Activated naive CD4-positive, alpha-beta T cell treated with anti-CD3 and anti-CD28 coated beads, Interleukin-2, amount 10 ng/mL, durations not matched to agents 7 days and 5 days (primary cell): ENCODE measurements around the gene ACAD9.
"Not testable (repeated sequence)": the region's sequence is repeated elsewhere in the genome, so short reads cannot be mapped to it uniquely, and the experiment has no call there.

Source experiments
- CTCF ChIA-PET: fragments of 350-600 bp; sonication (Branson Sonifier 250); formaldehyde crosslinking; loops from one replicate; lab custom pipeline; 2021; ENCODE audit warnings: antibody characterized with exemption; lab: Charles Lee
- DNase-seq: peaks from one replicate; pipeline ENCODE4 v3.0.0-alpha.2; 2020
- H3K27ac Mint-ChIP-seq: one replicate; pipeline ENCODE4 v1.8.0; 2021; ENCODE audit warnings: mild to moderate bottlenecking, moderate library complexity, mixed read lengths
- H3K27me3 Mint-ChIP-seq: one replicate; pipeline ENCODE4 v1.8.0; 2021; ENCODE audit warnings: mild to moderate bottlenecking, mixed read lengths
- H3K36me3 Mint-ChIP-seq: one replicate; pipeline ENCODE4 v1.8.0; 2021; ENCODE audit warnings: mixed read lengths
- H3K4me1 Mint-ChIP-seq: one replicate; pipeline ENCODE4 v1.8.0; 2021; ENCODE audit warnings: mixed read lengths
- H3K4me3 Mint-ChIP-seq: one replicate; pipeline ENCODE4 v1.8.0; 2021; ENCODE audit warnings: mild to moderate bottlenecking, moderate library complexity, mixed read lengths
- H3K9me3 Mint-ChIP-seq: one replicate; pipeline ENCODE4 v1.8.0; 2021; ENCODE audit warnings: mixed read lengths

The ACAD9 gene

GRCh38 chr3:128870347-128870746, 9.1 kb upstream of the ACAD9 start:
- Mint-ChIP-seq H3K9me3 (no peaks in the 10 kb centered on the region), H3K36me3 (no peaks in the 10 kb centered on the region), H3K27me3 (peaks cover 5% of the 10 kb centered on the region), H3K27ac (no peak overlapping the region), H3K4me1 (peaks cover under 1% of the 10 kb centered on the region), H3K4me3 (no peak overlapping the region)
- CTCF ChIA-PET: no interaction called here
- DNase-seq: no peak

- no peak for DNase-seq
- Mint-ChIP-seq H3K36me3 (no peaks in the 10 kb centered on the region), H3K27me3 (peaks cover 9% of the 10 kb centered on the region), H3K9me3 (no peaks in the 10 kb centered on the region), H3K4me3 (no peak overlapping the region), H3K4me1 (peaks cover 9% of the 10 kb centered on the region), H3K27ac (no peak overlapping the region)
- CTCF ChIA-PET: interaction anchor here (1.0 kb wide), 1 partner anchor 255 kb away, joined by 3 read pairs; no protein-coding TSS in a partner anchor
These were observed 7.1 kb upstream of the ACAD9 start for GRCh38 chr3:128872282-128872681.

- CTCF ChIA-PET: interaction anchor here (0.6 to 1.0 kb wide), 2 partner anchors 50 to 382 kb away, joined by 3 read pairs; no protein-coding TSS in a partner anchor
- H3K4me1 Mint-ChIP-seq: peaks cover 14% of the 10 kb centered on the region
- no peak overlapping the region for H3K4me3 Mint-ChIP-seq
- no peak overlapping the region for H3K27ac Mint-ChIP-seq
- no peak for DNase-seq
- H3K27me3 Mint-ChIP-seq: peaks cover 9% of the 10 kb centered on the region
- no peaks in the 10 kb centered on the region for H3K9me3 Mint-ChIP-seq
- H3K36me3 Mint-ChIP-seq: peaks cover 2% of the 10 kb centered on the region
These were observed 6.7 kb upstream of the ACAD9 start for GRCh38 chr3:128872744-128873143.

GRCh38 chr3:128873244-128874022, 6.0 kb upstream of the ACAD9 start:
- no peaks in the 10 kb centered on the region for H3K9me3 Mint-ChIP-seq
- H3K4me1 Mint-ChIP-seq: peaks cover 21% of the 10 kb centered on the region
- H3K27me3 Mint-ChIP-seq: peaks cover 9% of the 10 kb centered on the region
- CTCF ChIA-PET: interaction anchor here (0.6 to 1.0 kb wide), 2 partner anchors 49 to 381 kb away, joined by 3 read pairs; no protein-coding TSS in a partner anchor
- H3K27ac Mint-ChIP-seq: no peak overlapping the region
- H3K36me3 Mint-ChIP-seq: peaks cover 5% of the 10 kb centered on the region
- H3K4me3 Mint-ChIP-seq: no peak overlapping the region
- no peak for DNase-seq

GRCh38 chr3:128874481-128875180, 4.8 kb upstream of the ACAD9 start:
- peaks cover 26% of the 10 kb centered on the region for H3K4me1 Mint-ChIP-seq
- peaks cover 5% of the 10 kb centered on the region for H3K36me3 Mint-ChIP-seq
- peaks cover 13% of the 10 kb centered on the region for H3K27me3 Mint-ChIP-seq
- no peak overlapping the region for H3K4me3 Mint-ChIP-seq
- CTCF ChIA-PET: interaction anchor here (0.8 to 5.0 kb wide), 14 partner anchors 10 to 371 kb away, joined by 3 to 32 read pairs (median 5); no protein-coding TSS in a partner anchor
- DNase-seq: no peak
- no peaks in the 10 kb centered on the region for H3K9me3 Mint-ChIP-seq
- no peak overlapping the region for H3K27ac Mint-ChIP-seq

GRCh38 chr3:128875556-128876120, 3.8 kb upstream of the ACAD9 start:
- H3K27me3 Mint-ChIP-seq: peaks cover 13% of the 10 kb centered on the region
- CTCF ChIA-PET: interaction anchor here (0.6 to 5.0 kb wide), 21 partner anchors 9 to 370 kb away, joined by 3 to 32 read pairs (median 4); no protein-coding TSS in a partner anchor
- peak; percentile 81 for DNase-seq
- H3K4me3 Mint-ChIP-seq: no peak overlapping the region
- H3K27ac Mint-ChIP-seq: no peak overlapping the region
- no peaks in the 10 kb centered on the region for H3K9me3 Mint-ChIP-seq
- peaks cover 5% of the 10 kb centered on the region for H3K36me3 Mint-ChIP-seq
- H3K4me1 Mint-ChIP-seq: peaks cover 35% of the 10 kb centered on the region

GRCh38 chr3:128878011-128878457, 1.4 kb upstream of the ACAD9 start:
- no peak for DNase-seq
- peaks cover 17% of the 10 kb centered on the region for H3K36me3 Mint-ChIP-seq
- H3K27ac Mint-ChIP-seq: peak overlapping the region; percentile 88
- H3K4me1 Mint-ChIP-seq: peaks cover 57% of the 10 kb centered on the region
- peak overlapping the region; percentile 86 for H3K4me3 Mint-ChIP-seq
- no peaks in the 10 kb centered on the region for H3K9me3 Mint-ChIP-seq
- CTCF ChIA-PET: interaction anchor here (1.0 to 5.0 kb wide), 8 partner anchors 15 to 260 kb away, joined by 3 to 32 read pairs (median 5); no protein-coding TSS in a partner anchor
- peaks cover 13% of the 10 kb centered on the region for H3K27me3 Mint-ChIP-seq

GRCh38 chr3:128878556-128879124, 780 bp upstream of the ACAD9 start:
- Mint-ChIP-seq H3K36me3 (peaks cover 18% of the 10 kb centered on the region), H3K4me3 (peak overlapping the region; percentile 86), H3K4me1 (peaks cover 62% of the 10 kb centered on the region), H3K27ac (peak overlapping the region; percentile 88), H3K27me3 (peaks cover 13% of the 10 kb centered on the region), H3K9me3 (no peaks in the 10 kb centered on the region)
- CTCF ChIA-PET: interaction anchor here (0.5 to 5.0 kb wide), 10 partner anchors 15 to 438 kb away, joined by 3 to 32 read pairs (median 3); a partner anchor contains a TSS
- peak; percentile 35 for DNase-seq

- peaks cover 9% of the 10 kb centered on the region for H3K27me3 Mint-ChIP-seq
- peaks cover 24% of the 10 kb centered on the region for H3K36me3 Mint-ChIP-seq
- H3K27ac Mint-ChIP-seq: peak overlapping the region; percentile 88
- DNase-seq: no peak
- CTCF ChIA-PET: interaction anchor here (0.5 to 1.5 kb wide), 5 partner anchors 34 to 282 kb away, joined by 3 read pairs; no protein-coding TSS in a partner anchor
- no peaks in the 10 kb centered on the region for H3K9me3 Mint-ChIP-seq
- peaks cover 67% of the 10 kb centered on the region for H3K4me1 Mint-ChIP-seq
- H3K4me3 Mint-ChIP-seq: peak overlapping the region; percentile 86
These were observed 571 bp downstream of the ACAD9 start for GRCh38 chr3:128879991-128880390.

- peak overlapping the region; percentile 86 for H3K4me3 Mint-ChIP-seq
- H3K27me3 Mint-ChIP-seq, DNase-seq, H3K9me3 Mint-ChIP-seq: not testable (repeated sequence)
- peaks cover 27% of the 10 kb centered on the region for H3K36me3 Mint-ChIP-seq
- H3K27ac Mint-ChIP-seq: peak overlapping the region; percentile 88
- CTCF ChIA-PET: interaction anchor here (1.4 kb wide), 1 partner anchor 43 kb away, joined by 3 read pairs; no protein-coding TSS in a partner anchor
- peaks cover 65% of the 10 kb centered on the region for H3K4me1 Mint-ChIP-seq
These were observed 1.0 kb downstream of the ACAD9 start for GRCh38 chr3:128880455-128880854.

GRCh38 chr3:128881576-128881975, 2.2 kb downstream of the ACAD9 start:
- CTCF ChIA-PET: no interaction called here
- Mint-ChIP-seq H3K27ac (no peak overlapping the region), H3K4me1 (peaks cover 58% of the 10 kb centered on the region), H3K36me3 (peaks cover 27% of the 10 kb centered on the region), H3K9me3 (no peaks in the 10 kb centered on the region), H3K27me3 (peaks cover 4% of the 10 kb centered on the region), H3K4me3 (peak overlapping the region; percentile 86)
- DNase-seq: no peak

- CTCF ChIA-PET: interaction anchor here (0.6 kb wide), 1 partner anchor 87 kb away, joined by 3 read pairs; no protein-coding TSS in a partner anchor
- Mint-ChIP-seq H3K9me3 (no peaks in the 10 kb centered on the region), H3K4me3 (no peak overlapping the region)
These were observed 3.3 kb downstream of the ACAD9 start for GRCh38 chr3:128882719-128883118.

GRCh38 chr3:128884992-128885391, 5.6 kb downstream of the ACAD9 start:
- Mint-ChIP-seq H3K4me3 (no peak overlapping the region), H3K27ac (no peak overlapping the region), H3K9me3 (no peaks in the 10 kb centered on the region), H3K4me1 (peaks cover 37% of the 10 kb centered on the region), H3K27me3 (no peaks in the 10 kb centered on the region), H3K36me3 (peaks cover 30% of the 10 kb centered on the region)
- CTCF ChIA-PET: interaction anchor here (2.3 kb wide), 1 partner anchor 10 kb away, joined by 6 read pairs; no protein-coding TSS in a partner anchor
- no peak for DNase-seq

More at GRCh38 chr3:128882719-128883118, 3.3 kb downstream of the ACAD9 start:
- Mint-ChIP-seq H3K4me1 (peaks cover 53% of the 10 kb centered on the region), H3K27me3 (peaks cover 4% of the 10 kb centered on the region), H3K27ac (peak overlapping the region; percentile 68), H3K36me3 (peaks cover 27% of the 10 kb centered on the region)
- no peak for DNase-seq
